GM19238 (cell line): ENCODE results near the gene TGFBI.
A peak's percentile ranks its signal among the peaks of the same experiment; 100 is the strongest.

Source experiments
- DNase-seq: peaks from one replicate; pipeline ENCODE4 v3.0.0; 2011; ENCODE audit warnings: low spot score; ENCODE audit not compliant: insufficient read length

The TGFBI gene

GRCh38 chr5:136025900-136026299, 2.9 kb upstream of the TGFBI start:
- no peak for DNase-seq

DNA sequence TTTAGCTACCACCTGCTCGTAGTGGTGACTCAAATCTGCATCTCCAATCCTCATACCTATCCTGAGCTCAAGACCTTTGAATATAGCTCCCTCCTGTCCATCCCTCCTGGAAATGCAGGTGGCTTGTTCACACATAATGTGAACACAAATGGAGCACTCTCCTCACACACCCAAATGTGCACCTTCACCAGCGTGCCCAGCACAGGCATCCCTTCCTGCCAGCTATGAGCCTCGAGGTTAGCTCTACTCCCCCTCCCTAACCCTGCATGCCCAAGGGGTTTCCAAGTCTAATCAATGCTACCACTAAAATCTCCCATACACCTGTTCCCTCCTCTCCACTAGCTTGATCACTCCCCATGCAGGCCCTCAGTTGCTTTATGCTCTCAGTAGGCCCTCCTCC, 2.2 kb upstream of the TGFBI start:
- no peak for DNase-seq

DNA sequence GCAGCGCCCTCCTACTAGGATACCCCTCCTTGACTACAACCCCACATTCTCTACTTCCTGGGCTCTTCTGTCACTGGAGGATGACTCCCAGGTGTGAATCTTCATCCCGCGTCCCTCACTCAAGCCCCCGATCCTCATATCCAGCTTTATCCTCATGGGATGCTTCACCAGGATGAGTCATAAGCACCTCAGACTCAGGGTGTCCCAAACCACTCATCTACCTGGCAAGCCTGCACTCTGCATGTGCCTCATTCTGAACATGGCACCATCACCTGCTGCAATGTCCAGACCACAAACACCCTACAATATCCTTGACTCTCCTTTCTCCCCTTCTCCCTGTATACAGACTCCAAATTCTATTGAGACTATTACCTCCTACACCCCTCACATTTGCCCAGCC, 1.5 kb upstream of the TGFBI start:
- DNase-seq = no peak

DNA sequence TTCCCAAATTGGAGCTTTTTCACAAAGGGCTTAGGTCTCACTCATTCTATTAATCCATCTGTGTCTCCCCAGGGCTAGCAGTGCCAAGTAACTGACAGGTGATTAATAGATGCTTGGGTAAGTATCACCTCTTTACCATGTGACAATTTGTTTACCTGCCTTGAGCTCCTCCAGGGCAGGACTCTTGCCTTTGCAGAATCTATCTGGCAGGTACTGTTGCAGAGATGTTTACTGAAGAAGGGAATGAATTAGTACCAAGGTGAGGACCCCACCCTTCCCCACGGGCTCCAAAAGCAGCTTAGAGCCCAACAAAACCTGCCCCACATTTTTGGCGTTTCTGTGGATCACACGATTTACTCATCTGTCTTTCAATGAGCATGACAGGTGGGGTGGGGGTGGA, 698 bp upstream of the TGFBI start:
- no peak for DNase-seq

DNA sequence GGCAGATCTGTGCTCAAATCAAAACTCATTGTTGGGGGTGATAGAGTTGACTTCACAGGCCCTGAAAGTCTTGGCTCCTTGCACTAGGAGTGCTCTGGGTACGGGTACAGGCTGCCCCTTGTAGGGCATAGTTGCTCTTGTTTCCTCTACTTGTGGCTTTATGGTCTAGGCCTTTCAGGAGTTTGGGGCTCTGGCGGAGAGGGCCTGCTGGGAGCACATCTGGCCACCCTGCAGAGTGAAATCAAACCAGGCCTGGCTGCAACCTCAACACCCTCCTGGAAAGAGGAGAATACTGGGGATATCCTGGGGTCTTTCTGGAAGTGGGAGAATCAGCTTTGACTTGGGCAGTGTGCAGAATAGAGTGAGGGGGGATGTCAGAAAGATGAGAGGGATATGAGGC, 1.5 kb downstream of the TGFBI start:
- DNase-seq = no peak

- DNase-seq = no peak
These were observed 2.3 kb downstream of the TGFBI start for GRCh38 chr5:136030956-136031611.

DNA sequence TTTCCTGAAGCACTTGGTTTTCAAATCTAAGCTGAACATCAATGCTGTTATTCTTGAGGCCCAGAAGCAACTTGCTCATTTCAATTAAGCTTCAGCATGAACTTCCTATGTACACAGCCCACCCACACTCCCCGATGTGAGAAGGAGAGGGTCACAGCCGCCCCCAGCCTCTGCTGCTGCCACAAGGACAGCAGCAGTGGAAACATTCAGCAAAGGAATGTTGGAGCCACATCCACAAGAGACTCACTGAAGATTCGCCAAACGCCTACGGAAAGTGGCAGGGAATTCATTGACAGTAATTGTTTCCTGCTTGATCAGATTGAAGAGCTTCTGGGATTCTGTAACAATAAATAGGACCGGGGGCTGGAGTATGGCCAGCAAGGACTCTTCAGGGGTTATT, 2.9 kb downstream of the TGFBI start:
- no peak for DNase-seq

DNA sequence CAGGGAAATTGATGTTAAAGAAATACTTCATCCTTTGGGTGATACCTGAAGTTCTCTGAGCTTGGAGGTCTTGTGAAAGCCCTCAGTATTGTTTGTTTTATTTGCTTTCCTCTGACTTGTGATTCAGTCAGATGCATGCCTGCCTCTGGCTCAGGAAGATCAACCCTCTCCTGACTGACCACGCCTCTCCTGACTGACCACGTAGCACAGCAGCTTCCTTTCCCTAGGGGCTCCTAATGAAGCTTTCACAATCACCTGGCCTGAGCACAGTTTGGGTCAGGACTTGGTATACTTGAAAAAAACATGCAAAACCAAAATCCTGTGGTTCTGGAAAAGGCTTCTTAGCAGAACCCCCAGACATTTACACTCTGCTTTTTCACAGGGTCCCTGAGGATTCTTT, 3.8 kb downstream of the TGFBI start:
- no peak for DNase-seq

- DNase-seq = no peak
These were observed 4.4 kb downstream of the TGFBI start for GRCh38 chr5:136033234-136033633.

DNA sequence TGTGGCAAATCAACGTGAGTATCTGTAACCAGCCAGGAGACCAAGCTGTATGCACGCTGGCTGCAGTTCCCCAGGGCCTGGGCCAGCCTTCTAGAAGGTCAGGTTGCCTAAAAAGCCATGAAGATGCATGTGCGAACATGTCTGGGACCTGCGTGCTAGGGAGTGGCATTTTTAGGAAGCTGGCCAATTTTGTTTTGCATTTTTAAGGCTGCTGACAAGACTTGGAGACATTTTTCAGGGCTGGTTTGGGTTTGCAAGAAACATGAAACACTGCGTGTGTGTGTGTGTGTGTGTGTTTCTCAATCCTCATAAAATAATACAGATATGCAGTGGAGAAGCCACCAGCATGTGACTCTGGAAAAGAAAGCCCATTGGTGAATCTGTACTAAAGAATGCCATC, 5.1 kb downstream of the TGFBI start:
- no peak for DNase-seq

DNA sequence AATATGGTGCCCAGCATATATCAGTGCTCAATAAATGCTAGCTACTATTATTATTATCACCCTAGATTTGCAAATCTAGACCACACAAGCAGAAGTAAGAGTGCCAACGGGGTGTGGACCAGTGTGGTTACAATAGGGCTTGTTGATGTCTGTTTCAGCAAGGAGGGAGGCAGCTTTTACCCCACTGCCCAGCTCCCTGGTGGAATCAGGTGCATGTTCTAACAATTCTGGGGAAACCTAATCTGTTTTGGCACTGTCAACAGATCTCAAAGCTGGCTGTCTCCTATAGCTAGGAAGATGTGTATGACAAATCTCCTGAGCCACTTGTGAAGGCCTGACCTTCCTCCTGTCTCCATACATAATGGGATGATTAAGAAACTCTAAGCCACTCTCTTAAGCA, 5.7 kb downstream of the TGFBI start:
- no peak for DNase-seq

DNA sequence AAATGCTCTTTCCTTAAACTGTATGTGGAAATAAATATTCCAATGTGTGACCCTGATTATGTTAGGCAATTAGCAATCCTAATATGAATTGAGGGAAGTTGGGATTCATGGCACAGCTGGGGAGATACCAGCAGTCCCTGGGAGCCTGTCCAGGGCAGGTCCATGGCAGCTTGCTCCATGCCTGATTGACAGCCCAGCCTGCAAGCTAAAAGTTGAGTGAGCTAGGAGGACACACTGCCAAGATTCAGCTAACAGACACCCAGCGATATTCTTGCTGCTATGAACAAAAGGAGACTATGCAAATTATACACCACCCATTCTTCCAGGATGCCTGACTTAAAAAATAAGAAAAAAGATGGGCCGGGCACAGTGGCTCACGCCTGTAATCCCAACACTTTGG, 6.2 kb downstream of the TGFBI start:
- DNase-seq = no peak

DNA sequence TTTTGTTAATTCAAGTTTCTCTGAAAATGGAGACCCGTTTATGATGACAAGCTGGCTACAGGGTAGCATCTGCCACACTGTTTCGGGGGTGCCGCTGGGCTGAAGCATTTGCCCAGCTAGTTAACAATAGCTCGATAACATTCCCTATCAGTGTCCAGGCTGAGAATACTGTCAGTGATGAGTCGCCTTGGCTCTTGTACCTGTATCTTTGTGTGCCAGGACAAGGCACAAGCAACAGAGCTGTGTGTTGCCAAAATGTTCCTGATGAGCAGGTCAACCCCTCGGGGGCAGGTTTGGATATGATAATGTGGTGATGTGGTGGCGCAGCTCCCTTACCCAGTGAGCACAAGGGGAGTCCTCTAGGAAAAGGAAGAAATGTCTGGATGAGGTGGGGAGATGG, 7.0 kb downstream of the TGFBI start:
- DNase-seq = no peak

DNA sequence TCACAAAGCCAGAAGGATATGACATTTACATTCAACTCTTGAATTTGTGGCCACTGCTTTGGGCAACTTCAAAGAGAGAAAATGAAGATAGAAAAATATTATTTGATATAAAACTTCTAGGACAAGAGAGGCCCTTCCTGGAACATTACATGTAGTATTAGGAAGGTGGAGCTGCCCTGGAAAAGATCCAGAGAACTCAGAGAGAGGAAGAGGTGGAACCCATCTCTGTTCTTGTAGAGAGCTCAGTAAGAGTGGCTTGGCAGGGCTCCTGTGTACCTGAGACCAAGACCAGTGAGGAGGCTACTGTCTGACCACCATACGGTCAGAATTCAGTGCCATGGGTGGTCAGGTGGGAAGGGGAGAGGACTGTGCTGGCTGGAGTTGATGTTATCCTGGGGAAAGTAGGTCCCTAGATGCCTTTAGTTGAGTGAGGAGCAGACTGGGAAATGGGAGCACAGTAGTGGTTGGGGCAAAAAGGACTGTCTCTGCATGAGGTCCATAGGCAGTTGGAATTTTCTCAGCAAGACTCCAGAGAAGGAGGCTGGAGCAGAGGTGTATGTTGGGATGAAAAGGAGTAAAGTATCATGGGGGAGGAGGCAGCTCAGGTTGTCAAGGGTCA, 7.6 kb downstream of the TGFBI start:
- DNase-seq = no peak

GRCh38 chr5:136037001-136037705, 8.4 kb downstream of the TGFBI start:
- peak; percentile 31 for DNase-seq

DNA sequence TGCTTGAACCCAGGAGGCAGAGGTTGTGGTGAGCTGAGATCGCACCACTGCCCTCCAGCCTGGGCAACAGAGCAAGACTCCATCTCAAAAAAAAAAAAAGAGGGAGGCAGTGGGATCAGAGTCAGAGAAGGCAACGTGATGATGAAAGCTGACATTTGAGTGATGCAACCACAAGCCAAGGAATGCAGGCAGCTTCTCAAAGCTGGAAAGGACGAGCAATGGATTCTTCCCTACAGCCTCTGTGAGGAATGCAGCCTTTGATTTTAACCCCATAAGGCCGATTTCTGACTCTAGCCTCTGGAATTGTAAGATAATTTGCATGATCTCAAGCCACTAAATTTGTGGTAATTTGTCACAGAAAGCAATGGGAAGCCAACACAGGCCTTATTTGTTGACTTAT, 9.8 kb downstream of the TGFBI start:
- DNase-seq = no peak

- DNase-seq = no peak
These were observed 10.4 kb downstream of the TGFBI start for GRCh38 chr5:136039202-136039601.

DNA sequence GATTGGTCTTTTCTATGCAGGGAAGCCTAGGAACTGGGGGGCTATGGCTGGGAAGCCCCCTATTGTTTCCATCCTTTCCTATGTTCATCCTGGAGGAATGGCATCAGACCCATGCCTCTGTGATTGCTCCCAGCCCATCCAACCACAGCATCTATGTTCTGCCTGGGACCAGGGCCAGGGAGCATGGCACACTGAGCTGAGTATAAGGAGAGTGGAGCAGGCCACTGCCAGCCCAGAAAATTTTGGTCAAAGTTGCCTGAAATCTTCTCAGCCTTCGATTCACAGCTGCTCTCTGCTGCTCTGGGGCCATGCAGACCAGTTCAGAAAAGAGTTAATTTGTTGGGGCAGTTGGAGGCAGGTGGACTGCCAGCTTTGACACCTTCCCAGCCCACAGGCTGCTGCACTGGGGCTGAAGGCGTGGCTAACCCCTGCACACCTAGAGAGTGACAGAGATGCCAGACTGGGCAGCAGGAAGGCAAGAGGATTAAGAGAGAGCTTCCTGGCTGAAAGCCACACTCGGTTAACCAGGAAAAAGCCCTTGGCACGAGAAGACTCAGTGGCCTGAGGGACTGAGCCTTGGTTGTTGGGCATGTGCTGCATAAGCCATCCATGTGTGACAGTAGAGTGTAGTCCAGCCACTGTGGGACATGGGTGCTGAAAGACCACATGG, 12.1 kb downstream of the TGFBI start:
- no peak for DNase-seq

DNA sequence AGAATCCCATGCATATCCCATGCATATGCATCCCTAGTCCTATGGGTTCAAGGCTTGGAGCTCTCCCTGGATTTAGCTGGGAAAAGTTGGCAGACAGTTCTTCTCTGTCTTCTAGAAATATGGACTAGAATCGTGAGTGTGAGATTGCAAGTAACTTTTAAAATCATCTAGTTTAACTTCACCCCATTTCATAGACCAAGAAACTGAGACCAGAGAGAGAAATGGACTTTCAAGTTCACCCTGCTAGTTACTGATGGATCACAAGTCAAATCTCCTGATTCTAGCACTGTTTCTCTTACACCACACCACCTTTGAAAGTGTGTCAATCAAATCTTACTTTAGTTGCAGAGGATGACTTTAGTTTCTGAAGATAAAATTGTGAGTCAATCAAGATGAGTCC, 13.4 kb downstream of the TGFBI start:
- DNase-seq = no peak

DNA sequence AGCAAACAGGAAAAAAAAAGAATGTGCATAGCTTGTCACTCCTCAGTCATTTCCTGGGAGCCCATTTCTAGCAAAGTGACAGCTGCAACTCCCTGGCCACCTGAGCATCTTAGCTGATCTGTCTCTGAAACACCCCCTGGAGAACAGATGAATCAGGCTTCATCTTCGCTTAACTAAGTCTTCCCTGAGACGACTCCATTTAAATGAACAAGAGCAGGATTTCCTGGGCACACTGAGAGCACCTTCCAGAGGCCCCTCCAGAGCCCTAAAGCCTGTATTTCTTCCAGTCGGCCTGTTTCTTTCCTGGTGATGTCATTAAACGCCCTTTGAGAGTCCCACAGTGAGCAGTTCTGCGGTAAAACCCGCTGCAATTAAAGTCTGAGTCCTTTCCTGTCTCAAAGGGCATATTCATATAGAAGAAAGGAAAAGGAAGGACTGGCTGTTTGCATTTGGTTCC, 13.9 kb downstream of the TGFBI start:
- DNase-seq = no peak

GRCh38 chr5:136043551-136043950, 14.8 kb downstream of the TGFBI start:
- no peak for DNase-seq

DNA sequence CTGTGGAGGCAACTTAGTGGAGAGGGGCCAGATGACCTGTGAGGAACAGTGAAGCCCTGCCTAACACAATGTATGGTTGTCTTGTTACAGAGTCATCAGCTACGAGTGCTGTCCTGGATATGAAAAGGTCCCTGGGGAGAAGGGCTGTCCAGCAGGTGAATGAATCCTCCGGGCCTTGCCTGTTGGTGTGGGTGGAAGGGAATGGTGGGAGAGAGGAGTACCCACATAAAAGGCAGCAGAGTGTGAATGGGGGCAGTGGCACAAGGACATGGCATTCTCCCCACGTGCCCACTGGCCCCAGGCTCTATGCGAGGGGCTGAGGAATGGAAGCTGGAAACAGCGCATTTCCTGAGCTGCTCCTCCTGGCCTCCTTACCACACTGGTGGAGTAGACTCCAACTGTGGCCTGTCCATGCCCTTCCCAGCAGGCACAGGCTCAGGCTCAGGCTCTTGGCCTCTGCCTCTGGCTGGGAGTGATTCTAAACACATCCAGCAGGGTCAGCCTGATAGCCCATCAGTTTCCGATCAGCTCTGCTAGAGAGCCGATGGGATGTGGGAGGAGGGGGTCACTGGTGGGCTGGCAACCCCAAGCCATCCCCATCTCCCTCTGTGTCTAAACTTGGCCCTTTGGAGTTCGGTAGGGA, 15.3 kb downstream of the TGFBI start:
- DNase-seq = no peak
